Loucy (cell line): ENCODE results near the gene S100A8.

Source experiments
- CTCF ChIP-seq: fragments of 200-600 bp; sonication (generic); conservative IDR thresholded peaks from 2 replicates; pipeline ENCODE4 v1.5.1; 2014; ENCODE audit warnings: mild to moderate bottlenecking, antibody characterized with exemption, low read length
- EZH2phosphoT487 ChIP-seq: fragments of 200-600 bp; IDR thresholded peaks from 2 replicates; pipeline ENCODE4 v1.6.1; 2018; ENCODE audit warnings: antibody characterized with exemption, mild to moderate bottlenecking, moderate library complexity, borderline replicate concordance

GRCh38 chr1:153399401-153400055 is 8.7 kb upstream of the S100A8 start:
- TF ChIP-seq EZH2phosphoT487 (no peak), CTCF (no peak)
